DND-41 (cell line): Measurements from ENCODE around the gene SDCBP2.

Experiments
- EZH2 ChIP-seq: IDR thresholded peaks from 3 replicates; pipeline ENCODE4 v1.6.1; 2012; ENCODE audit warnings: borderline replicate concordance, low read depth, mild to moderate bottlenecking, moderate library complexity, low read length, inconsistent platforms; ENCODE audit not compliant: severe bottlenecking
- TF ChIP-seq, protein P1 (sequence below): IDR thresholded peaks from 2 replicates; pipeline ENCODE4 v1.5.1; 2012; ENCODE audit warnings: borderline replicate concordance, low read length, moderate library complexity, mild to moderate bottlenecking; ENCODE audit not compliant: poor library complexity, severe bottlenecking; ENCODE audit errors: extremely low read depth

DNA sequence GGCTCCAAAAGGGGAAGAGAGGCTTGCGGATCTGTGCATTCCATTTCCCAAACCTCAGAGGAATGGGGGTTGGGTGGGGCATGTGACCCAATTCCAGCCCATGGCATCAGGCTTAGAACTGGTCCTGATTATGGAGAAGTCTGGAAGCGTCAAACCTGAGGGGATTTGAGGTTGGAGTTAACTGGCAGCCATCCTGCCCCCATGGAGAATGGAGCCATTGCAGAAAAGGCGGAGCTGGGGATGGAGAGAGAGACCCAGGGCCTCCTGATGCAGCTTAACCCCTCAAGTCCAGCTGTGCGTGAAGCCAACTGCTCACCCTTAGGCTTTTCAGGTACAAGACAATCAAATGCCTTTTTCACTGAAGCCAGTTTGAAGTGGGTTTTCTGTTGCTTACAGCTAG lies 9.9 kb upstream of the SDCBP2 start:
- TF ChIP-seq, protein P1, sequence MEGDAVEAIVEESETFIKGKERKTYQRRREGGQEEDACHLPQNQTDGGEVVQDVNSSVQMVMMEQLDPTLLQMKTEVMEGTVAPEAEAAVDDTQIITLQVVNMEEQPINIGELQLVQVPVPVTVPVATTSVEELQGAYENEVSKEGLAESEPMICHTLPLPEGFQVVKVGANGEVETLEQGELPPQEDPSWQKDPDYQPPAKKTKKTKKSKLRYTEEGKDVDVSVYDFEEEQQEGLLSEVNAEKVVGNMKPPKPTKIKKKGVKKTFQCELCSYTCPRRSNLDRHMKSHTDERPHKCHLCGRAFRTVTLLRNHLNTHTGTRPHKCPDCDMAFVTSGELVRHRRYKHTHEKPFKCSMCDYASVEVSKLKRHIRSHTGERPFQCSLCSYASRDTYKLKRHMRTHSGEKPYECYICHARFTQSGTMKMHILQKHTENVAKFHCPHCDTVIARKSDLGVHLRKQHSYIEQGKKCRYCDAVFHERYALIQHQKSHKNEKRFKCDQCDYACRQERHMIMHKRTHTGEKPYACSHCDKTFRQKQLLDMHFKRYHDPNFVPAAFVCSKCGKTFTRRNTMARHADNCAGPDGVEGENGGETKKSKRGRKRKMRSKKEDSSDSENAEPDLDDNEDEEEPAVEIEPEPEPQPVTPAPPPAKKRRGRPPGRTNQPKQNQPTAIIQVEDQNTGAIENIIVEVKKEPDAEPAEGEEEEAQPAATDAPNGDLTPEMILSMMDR: no peak
- no peak for TF ChIP-seq EZH2
